Suprapubic skin (tissue), 4 donors: ENCODE measurements around the gene SYNC. TPM values are rescaled to one million over a fixed set of nuclear protein-coding genes. Genes with fewer than 3 reads are reported as not detected.

Experiments
- DNase-seq, 2 donors: peaks; one replicate each; pipeline ENCODE4 v3.0.0-alpha.2; 2019; ENCODE audit warnings: low spot score in 2 of 2
- H3K27ac ChIP-seq: fragments of 200-600 bp; sonication (generic); one replicate; pipeline ENCODE4 v1.5.1; 2019
- H3K27me3 ChIP-seq: fragments of 200-600 bp; sonication (generic); one replicate; pipeline ENCODE4 v1.5.1; 2019
- H3K36me3 ChIP-seq: fragments of 200-600 bp; sonication (generic); one replicate; pipeline ENCODE4 v1.5.1; 2019
- H3K4me1 ChIP-seq: fragments of 200-600 bp; sonication (generic); one replicate; pipeline ENCODE4 v1.5.1; 2019
- H3K4me3 ChIP-seq: fragments of 200-600 bp; sonication (generic); one replicate; pipeline ENCODE4 v1.5.1; 2019; ENCODE audit warnings: mild to moderate bottlenecking
- H3K9me3 ChIP-seq: fragments of 200-600 bp; sonication (generic); one replicate; pipeline ENCODE4 v1.5.1; 2019
- EP300 ChIP-seq: sonication (generic); formaldehyde crosslinking; IDR thresholded peaks from one replicate; pipeline ENCODE4 v1.6.1; 2017; ENCODE audit warnings: antibody characterized with exemption
- POLR2A ChIP-seq, 2 donors: fragments of 450-650 bp; IDR thresholded peaks; one replicate each; pipeline ENCODE4 v1.6.1; 2017; ENCODE audit warnings: antibody characterized with exemption in 2 of 2, mild to moderate bottlenecking in 2 of 2, moderate library complexity in 2 of 2
- POLR2AphosphoS5 ChIP-seq, 3 donors: sonication (generic); formaldehyde crosslinking; IDR thresholded peaks; one replicate each; pipeline ENCODE4 v1.6.1; 2017; ENCODE audit warnings: antibody characterized with exemption in 3 of 3
- WGBS: methylation state at CpG from one replicate; pipeline ENCODE4 v1.1.5; 2018; 5-methylcytosine and 5-hydroxymethylcytosine counted together
- total RNA-seq, 4 donors: library from RNA; depleted of rRNA; stranded (reverse); fragments of >200 nt; gene quantifications; one replicate each; pipeline ENCODE4 v1.1.0, GENCODE V29; 2016
- TF ChIP-seq, protein P1 (sequence below), 2 donors: fragments of 200-600 bp in 1 of 2; fragments of 450-650 bp in 1 of 2; sonication (generic) in 1 of 2; IDR thresholded peaks; one replicate each; pipeline ENCODE4 v1.5.1; 2016 to 2019; ENCODE audit warnings: antibody characterized with exemption in 2 of 2, mild to moderate bottlenecking in 1 of 2, moderate library complexity in 1 of 2

The SYNC gene
- 10 to 100 TPM in 1 of 4 donors, 1 to 10 TPM in 3; 7.4 to 11.4 (median 8.3) TPM for total RNA-seq

GRCh38 chr1:32702599-32703478 lies at the start of gene SYNC:
TSS of gene SYNC (minus strand) at chr1:32702770. CDS start at chr1:32702660, 110 bp downstream.
- WGBS, result 2% methylated on average over 4 of the region's 70 CpGs
- H3K4me1 ChIP-seq, result peaks cover 38% of the 10 kb centered on the region
- peak in 1 of 2 donors; percentile 84 for DNase-seq

DNA sequence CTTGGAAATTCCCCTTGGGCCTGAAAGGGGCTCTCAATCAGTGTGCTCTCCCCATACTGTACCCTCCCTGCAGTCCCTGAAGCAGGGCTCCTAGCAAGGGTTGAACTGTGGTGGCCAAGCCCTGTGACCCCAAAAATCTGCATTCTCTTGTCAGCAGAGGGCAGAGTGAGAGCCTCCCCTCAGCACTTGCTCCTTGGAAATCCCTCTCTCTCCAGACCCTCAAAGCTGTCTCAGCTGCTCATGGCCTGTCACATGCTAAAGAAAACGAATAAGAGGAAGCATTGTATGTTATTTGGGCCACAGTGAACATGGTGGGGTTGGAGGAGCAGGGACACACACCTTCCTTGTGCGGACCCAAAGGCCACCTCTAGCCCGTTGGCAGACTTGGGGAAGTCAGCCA lies 47.2 kb upstream of the SYNC start:
- H3K4me1 ChIP-seq, result peaks cover 29% of the 10 kb centered on the region
- 67% methylated on average over 3 of the region's 3 CpGs for WGBS
- H3K36me3 ChIP-seq, result no peaks in the 10 kb centered on the region
- no peak overlapping the region for H3K4me3 ChIP-seq
- TF ChIP-seq, protein P1, sequence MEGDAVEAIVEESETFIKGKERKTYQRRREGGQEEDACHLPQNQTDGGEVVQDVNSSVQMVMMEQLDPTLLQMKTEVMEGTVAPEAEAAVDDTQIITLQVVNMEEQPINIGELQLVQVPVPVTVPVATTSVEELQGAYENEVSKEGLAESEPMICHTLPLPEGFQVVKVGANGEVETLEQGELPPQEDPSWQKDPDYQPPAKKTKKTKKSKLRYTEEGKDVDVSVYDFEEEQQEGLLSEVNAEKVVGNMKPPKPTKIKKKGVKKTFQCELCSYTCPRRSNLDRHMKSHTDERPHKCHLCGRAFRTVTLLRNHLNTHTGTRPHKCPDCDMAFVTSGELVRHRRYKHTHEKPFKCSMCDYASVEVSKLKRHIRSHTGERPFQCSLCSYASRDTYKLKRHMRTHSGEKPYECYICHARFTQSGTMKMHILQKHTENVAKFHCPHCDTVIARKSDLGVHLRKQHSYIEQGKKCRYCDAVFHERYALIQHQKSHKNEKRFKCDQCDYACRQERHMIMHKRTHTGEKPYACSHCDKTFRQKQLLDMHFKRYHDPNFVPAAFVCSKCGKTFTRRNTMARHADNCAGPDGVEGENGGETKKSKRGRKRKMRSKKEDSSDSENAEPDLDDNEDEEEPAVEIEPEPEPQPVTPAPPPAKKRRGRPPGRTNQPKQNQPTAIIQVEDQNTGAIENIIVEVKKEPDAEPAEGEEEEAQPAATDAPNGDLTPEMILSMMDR (IDR thresholded peaks at IDR 0.05), result no peak
- TF ChIP-seq POLR2AphosphoS5 (IDR thresholded peaks at IDR 0.05) (no peak), EP300 (no peak), POLR2A (IDR thresholded peaks at IDR 0.05) (no peak)
- H3K9me3 ChIP-seq, result no peaks in the 10 kb centered on the region
- no peak for DNase-seq
- H3K27me3 ChIP-seq, result no peaks in the 10 kb centered on the region
- no peak overlapping the region for H3K27ac ChIP-seq

More at GRCh38 chr1:32702599-32703478, at the start of gene SYNC:
- H3K4me3 ChIP-seq, result peak within 1 kb of the TSS; percentile 81
- TF ChIP-seq, protein P1 (IDR thresholded peaks at IDR 0.05), result no peak
- TF ChIP-seq POLR2A (IDR thresholded peaks at IDR 0.05) (no peak), EP300 (no peak), POLR2AphosphoS5 (IDR thresholded peaks at IDR 0.05) (no peak)
- no peaks in the 10 kb centered on the region for H3K27me3 ChIP-seq
- peak within 1 kb of the TSS; percentile 87 for H3K27ac ChIP-seq
- H3K36me3 ChIP-seq, result no peaks in the 10 kb centered on the region
- no peaks in the 10 kb centered on the region for H3K9me3 ChIP-seq

- TF ChIP-seq EP300 (no peak), POLR2A (IDR thresholded peaks at IDR 0.05) (no peak), POLR2AphosphoS5 (IDR thresholded peaks at IDR 0.05) (no peak)
- TF ChIP-seq, protein P1 (IDR thresholded peaks at IDR 0.05), result no peak
- DNase-seq, result no peak
- Histone ChIP-seq H3K4me1 (peaks cover 24% of the 10 kb centered on the region), H3K9me3 (no peaks in the 10 kb centered on the region), H3K4me3 (no peak overlapping the region), H3K36me3 (no peaks in the 10 kb centered on the region), H3K27me3 (no peaks in the 10 kb centered on the region), H3K27ac (no peak overlapping the region)
- WGBS, result 81% methylated on average over 4 of the region's 4 CpGs
Observed at GRCh38 chr1:32749332-32749731, 46.8 kb upstream of the SYNC start.

GRCh38 chr1:32748926-32749325 lies 46.4 kb upstream of the SYNC start:
- H3K27me3 ChIP-seq, result no peaks in the 10 kb centered on the region
- no peak for TF ChIP-seq POLR2AphosphoS5 (IDR thresholded peaks at IDR 0.05)
- no peak for TF ChIP-seq EP300
- TF ChIP-seq, protein P1 (IDR thresholded peaks at IDR 0.05), result no peak
- TF ChIP-seq POLR2A (IDR thresholded peaks at IDR 0.05), result no peak
- no peaks in the 10 kb centered on the region for H3K9me3 ChIP-seq
- DNase-seq, result no peak
- H3K4me1 ChIP-seq, result peaks cover 21% of the 10 kb centered on the region
- WGBS, result 84% methylated on average over 8 of the region's 8 CpGs
- H3K4me3 ChIP-seq, result no peak overlapping the region
- H3K27ac ChIP-seq, result no peak overlapping the region
- H3K36me3 ChIP-seq, result no peaks in the 10 kb centered on the region

DNA sequence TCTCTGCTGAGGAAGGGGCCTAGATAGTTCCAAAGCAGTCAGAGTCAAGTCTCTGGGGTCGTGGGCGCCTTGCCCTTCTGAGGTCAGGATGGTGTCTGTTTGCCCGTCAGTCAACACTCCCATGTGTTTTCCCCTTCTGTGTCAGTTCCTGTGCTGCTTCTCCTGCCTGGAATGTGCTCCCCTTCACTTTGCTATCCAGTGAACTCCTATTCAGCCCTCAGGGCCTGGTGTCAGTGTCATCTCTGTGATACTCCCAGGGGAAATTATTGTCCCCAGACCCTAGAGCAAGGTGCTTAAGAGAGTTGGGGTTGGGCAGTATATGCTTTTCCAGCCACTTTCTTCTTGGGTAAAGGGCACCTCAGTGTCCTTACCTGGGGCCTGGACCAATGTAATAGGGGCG lies 45.8 kb upstream of the SYNC start:
- H3K4me1 ChIP-seq, result peaks cover 23% of the 10 kb centered on the region
- H3K27me3 ChIP-seq, result no peaks in the 10 kb centered on the region

More for the DNA sequence above, 45.8 kb upstream of the SYNC start:
- no peaks in the 10 kb centered on the region for H3K36me3 ChIP-seq
- no peak for DNase-seq
- WGBS, result 87% methylated on average over 4 of the region's 4 CpGs
- TF ChIP-seq, protein P1 (IDR thresholded peaks at IDR 0.05), result no peak
- TF ChIP-seq POLR2AphosphoS5 (IDR thresholded peaks at IDR 0.05), result no peak
- TF ChIP-seq POLR2A (IDR thresholded peaks at IDR 0.05), result no peak
- TF ChIP-seq EP300, result no peak
- H3K27ac ChIP-seq, result no peak overlapping the region
- no peak overlapping the region for H3K4me3 ChIP-seq
- H3K9me3 ChIP-seq, result no peaks in the 10 kb centered on the region
